Stimulated activated naive B cell treated with anti-CD40 and anti-IgM and Interleukin-4, amounts not matched to agents 10 μg/mL and 1 μg/mL and 100 μg/mL, for 72 hours (primary cell): ENCODE data around the gene ARMS2.

Source experiments
- ATAC-seq, 2 donors: fragments of 150-1000 bp; cut with Tn5 transposase; replicated peaks; 2 replicates each; pipeline ENCODE4 v1.10.0; 2021; ENCODE audit warnings: moderate library complexity in 1 of 2
- DNase-seq: peaks from one replicate; pipeline ENCODE4 v3.0.0; 2021
- H3K27ac Mint-ChIP-seq: one replicate; pipeline ENCODE4 v1.8.0; 2022; ENCODE audit warnings: mild to moderate bottlenecking, mixed read lengths
- H3K27me3 Mint-ChIP-seq, 2 donors: one replicate each; pipeline ENCODE4 v1.8.0; 2022; ENCODE audit warnings: mixed read lengths in 2 of 2
- H3K36me3 Mint-ChIP-seq, 2 donors: one replicate each; pipeline ENCODE4 v1.8.0; 2022; ENCODE audit warnings: mixed read lengths in 2 of 2, mild to moderate bottlenecking in 1 of 2
- H3K4me1 Mint-ChIP-seq, 2 donors: one replicate each; pipeline ENCODE4 v1.8.0; 2022; ENCODE audit warnings: mixed read lengths in 2 of 2, mild to moderate bottlenecking in 1 of 2
- H3K4me3 Mint-ChIP-seq, 2 donors: one replicate each; pipeline ENCODE4 v1.8.0; 2022; ENCODE audit warnings: mild to moderate bottlenecking in 2 of 2, mixed read lengths in 2 of 2, moderate library complexity in 1 of 2
- H3K9me3 Mint-ChIP-seq, 2 donors: one replicate each; pipeline ENCODE4 v1.8.0; 2022; ENCODE audit warnings: mixed read lengths in 2 of 2, mild to moderate bottlenecking in 1 of 2

The ARMS2 gene

DNA sequence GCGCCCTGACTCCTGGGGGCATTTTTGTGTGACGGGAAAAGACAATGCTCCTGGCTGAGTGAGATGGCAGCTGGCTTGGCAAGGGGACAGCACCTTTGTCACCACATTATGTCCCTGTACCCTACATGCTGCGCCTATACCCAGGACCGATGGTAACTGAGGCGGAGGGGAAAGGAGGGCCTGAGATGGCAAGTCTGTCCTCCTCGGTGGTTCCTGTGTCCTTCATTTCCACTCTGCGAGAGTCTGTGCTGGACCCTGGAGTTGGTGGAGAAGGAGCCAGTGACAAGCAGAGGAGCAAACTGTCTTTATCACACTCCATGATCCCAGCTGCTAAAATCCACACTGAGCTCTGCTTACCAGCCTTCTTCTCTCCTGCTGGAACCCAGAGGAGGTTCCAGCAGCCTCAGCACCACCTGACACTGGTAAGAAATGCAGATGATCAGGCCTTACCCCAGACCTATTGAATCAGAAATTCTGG is at the start of gene ARMS2:
ARMS2 (plus strand) TSS at position 51 of the 478 bp plus-strand sequence; CDS start at position 126, 75 bp downstream.
- no peaks in the 10 kb centered on the region for H3K9me3 Mint-ChIP-seq
- no peaks in the 10 kb centered on the region for H3K4me1 Mint-ChIP-seq
- H3K27ac Mint-ChIP-seq, result no peak within 1 kb of the TSS
- ATAC-seq (no peak), DNase-seq (no peak)
- H3K27me3 Mint-ChIP-seq, result peaks cover 58 to 66% of the 10 kb centered on the region in 2 donors
- no peaks in the 10 kb centered on the region for H3K36me3 Mint-ChIP-seq
- H3K4me3 Mint-ChIP-seq, result no peak within 1 kb of the TSS

DNA sequence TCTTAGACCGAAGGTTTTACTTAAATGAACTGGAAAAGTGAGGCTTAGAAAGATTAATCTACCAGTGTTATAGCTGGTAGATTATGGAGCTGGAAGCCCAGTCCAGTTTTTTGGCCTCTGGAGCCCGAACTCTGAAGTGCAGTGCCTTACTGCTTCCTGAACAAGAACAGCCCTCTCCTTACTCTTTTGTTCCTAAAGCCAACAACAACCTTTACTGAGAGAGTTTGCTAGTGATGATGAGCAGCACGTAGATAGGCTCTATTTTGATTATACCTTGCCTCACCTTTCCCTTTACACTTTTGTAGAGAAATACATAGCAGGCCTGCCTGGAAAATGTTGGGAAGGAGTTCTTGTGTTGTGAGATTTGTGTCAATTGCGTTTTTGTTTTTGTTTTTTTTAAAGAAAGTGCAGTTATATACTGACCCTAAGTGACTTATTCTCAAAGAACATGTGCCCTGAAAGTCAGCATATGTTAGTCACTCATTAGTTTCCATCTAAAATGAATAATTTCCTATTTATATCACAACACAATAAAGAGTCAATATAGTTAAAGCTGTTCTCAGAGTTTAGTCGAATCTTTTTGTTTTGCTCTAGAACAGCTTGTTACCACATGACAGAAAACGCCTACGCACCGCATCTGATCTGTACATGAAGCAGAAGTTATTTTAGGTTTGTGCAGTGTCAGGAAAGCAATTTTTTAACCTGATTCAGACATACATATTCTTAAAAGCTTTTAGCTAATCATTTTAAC is 46.9 kb upstream of the ARMS2 start:
- DNase-seq (no peak), ATAC-seq (peak in 1 of 2 donors; percentile 46)
- H3K36me3 Mint-ChIP-seq, result peaks cover 8 to 15% of the 10 kb centered on the region in 2 donors
- no peaks in the 10 kb centered on the region for H3K9me3 Mint-ChIP-seq
- H3K27ac Mint-ChIP-seq, result no peak overlapping the region
- peaks cover 0 to 12% of the 10 kb centered on the region in 2 donors for H3K4me1 Mint-ChIP-seq
- no peak overlapping the region for H3K4me3 Mint-ChIP-seq
- H3K27me3 Mint-ChIP-seq, result no peaks in the 10 kb centered on the region

DNA sequence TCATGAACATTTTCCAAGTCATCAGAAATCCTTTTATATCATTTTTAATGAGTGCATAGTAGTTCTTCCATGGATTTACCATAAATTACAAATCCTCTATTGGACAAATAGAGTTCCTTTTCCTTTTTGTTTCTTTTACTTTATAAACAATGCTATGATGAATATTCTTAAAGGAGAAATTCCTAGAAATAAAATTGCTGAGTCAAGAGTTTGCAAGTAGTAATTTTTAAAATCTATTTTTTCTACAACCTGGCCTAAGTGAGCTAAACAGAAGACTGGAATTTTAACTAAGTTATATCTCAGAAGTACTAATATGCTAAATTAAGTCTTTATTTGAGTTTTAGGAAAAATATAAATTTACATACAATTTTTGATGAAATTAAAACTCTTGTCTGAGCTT is 41.1 kb upstream of the ARMS2 start:
- Mint-ChIP-seq H3K27me3 (no peaks in the 10 kb centered on the region), H3K9me3 (peaks cover 0 to 1% of the 10 kb centered on the region in 2 donors), H3K36me3 (peaks cover 14 to 27% of the 10 kb centered on the region in 2 donors), H3K4me1 (peaks cover 5 to 21% of the 10 kb centered on the region in 2 donors), H3K4me3 (no peak overlapping the region), H3K27ac (no peak overlapping the region)
- ATAC-seq (no peak), DNase-seq (no peak)

GRCh38 chr10:122417667-122418066 is 36.8 kb upstream of the ARMS2 start:
- no peaks in the 10 kb centered on the region for H3K27me3 Mint-ChIP-seq
- H3K4me3 Mint-ChIP-seq, result no peak overlapping the region
- peaks cover 0 to 1% of the 10 kb centered on the region in 2 donors for H3K9me3 Mint-ChIP-seq
- peaks cover 16 to 36% of the 10 kb centered on the region in 2 donors for H3K36me3 Mint-ChIP-seq
- ATAC-seq (no peak), DNase-seq (no peak)
- no peak overlapping the region for H3K27ac Mint-ChIP-seq
- H3K4me1 Mint-ChIP-seq, result peaks cover 25 to 44% of the 10 kb centered on the region in 2 donors

- no peak for DNase-seq
- peaks cover 0 to 1% of the 10 kb centered on the region in 2 donors for H3K9me3 Mint-ChIP-seq
- ATAC-seq, result no peak
- H3K4me1 Mint-ChIP-seq, result peaks cover 25 to 45% of the 10 kb centered on the region in 2 donors
- no peak overlapping the region for H3K27ac Mint-ChIP-seq
- no peaks in the 10 kb centered on the region for H3K27me3 Mint-ChIP-seq
- H3K36me3 Mint-ChIP-seq, result peaks cover 16 to 34% of the 10 kb centered on the region in 2 donors
- no peak overlapping the region for H3K4me3 Mint-ChIP-seq
These were observed 35.4 kb upstream of the ARMS2 start for GRCh38 chr10:122419016-122419415.

- Mint-ChIP-seq H3K27ac (no peak overlapping the region), H3K4me3 (no peak overlapping the region), H3K9me3 (peaks cover 0 to 1% of the 10 kb centered on the region in 2 donors)
These were observed 34.4 kb upstream of the ARMS2 start for GRCh38 chr10:122419876-122420623.

GRCh38 chr10:122420624-122421007 is 33.8 kb upstream of the ARMS2 start:
- H3K36me3 Mint-ChIP-seq, result peaks cover 13 to 29% of the 10 kb centered on the region in 2 donors
- H3K4me1 Mint-ChIP-seq, result peaks cover 27 to 45% of the 10 kb centered on the region in 2 donors
- H3K9me3 Mint-ChIP-seq, result peaks cover 0 to 1% of the 10 kb centered on the region in 2 donors

More at GRCh38 chr10:122419876-122420623, 34.4 kb upstream of the ARMS2 start:
- no peak for ATAC-seq
- Mint-ChIP-seq H3K36me3 (peaks cover 13 to 29% of the 10 kb centered on the region in 2 donors), H3K27me3 (no peaks in the 10 kb centered on the region), H3K4me1 (peaks cover 27 to 45% of the 10 kb centered on the region in 2 donors)
- DNase-seq, result no peak

DNA sequence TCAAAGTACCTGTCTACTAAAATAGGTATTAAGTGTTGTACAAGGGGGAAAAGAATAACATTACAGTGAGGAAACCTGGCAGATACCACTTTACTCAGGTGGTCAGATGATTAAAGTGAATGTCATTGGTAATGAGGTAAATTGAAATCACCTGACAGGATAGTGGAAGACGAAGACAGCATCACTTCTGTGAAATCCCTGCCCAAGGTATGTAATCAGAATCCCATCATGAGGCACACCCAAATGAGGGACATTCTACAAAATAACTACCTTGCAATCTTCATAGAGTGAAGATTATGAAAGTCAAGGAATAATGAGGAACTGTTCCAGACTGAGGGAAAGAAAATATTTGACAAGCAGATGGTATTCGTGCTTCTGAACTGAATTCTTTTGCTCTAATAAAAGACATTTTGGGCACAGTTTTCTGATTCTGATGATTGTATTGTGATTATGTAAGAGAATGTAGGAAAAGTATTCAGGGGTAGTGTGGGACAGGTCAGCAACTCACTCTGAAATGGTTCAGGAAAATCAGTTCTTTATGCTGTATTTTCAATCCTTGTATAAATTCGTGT is 33.3 kb upstream of the ARMS2 start:
- peaks cover 0 to 1% of the 10 kb centered on the region in 2 donors for H3K9me3 Mint-ChIP-seq

More at GRCh38 chr10:122420624-122421007, 33.8 kb upstream of the ARMS2 start:
- ATAC-seq (peak in 1 of 2 donors; percentile 13), DNase-seq (no peak)
- H3K27ac Mint-ChIP-seq, result no peak overlapping the region
- H3K27me3 Mint-ChIP-seq, result no peaks in the 10 kb centered on the region
- H3K4me3 Mint-ChIP-seq, result no peak overlapping the region

DNA sequence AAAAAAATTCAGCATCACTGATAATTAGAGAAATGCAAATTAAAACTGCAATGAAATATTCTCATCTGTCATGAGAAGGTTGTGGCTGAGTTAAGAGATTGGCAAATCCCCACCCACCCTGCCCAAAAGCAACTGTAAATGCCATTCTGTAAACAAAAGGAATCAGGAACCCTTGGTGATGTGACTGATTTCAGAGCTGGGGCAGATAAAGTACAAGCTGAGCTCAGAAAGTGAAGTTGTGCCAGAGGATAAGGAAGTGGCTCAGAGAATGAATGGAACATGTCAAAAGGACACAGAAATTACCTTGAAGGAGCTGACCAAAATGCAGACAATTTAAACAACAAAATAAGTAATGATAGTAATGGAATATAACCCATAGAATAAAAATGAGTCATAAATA is 32.7 kb upstream of the ARMS2 start:
- Mint-ChIP-seq H3K9me3 (peaks cover 0 to 1% of the 10 kb centered on the region in 2 donors), H3K27ac (no peak overlapping the region), H3K36me3 (peaks cover 8 to 27% of the 10 kb centered on the region in 2 donors), H3K4me1 (peaks cover 24 to 39% of the 10 kb centered on the region in 2 donors), H3K4me3 (no peak overlapping the region), H3K27me3 (no peaks in the 10 kb centered on the region)
- DNase-seq (no peak), ATAC-seq (peak; percentile 63 to 75)

More for the DNA sequence above, 33.3 kb upstream of the ARMS2 start:
- Mint-ChIP-seq H3K4me1 (peaks cover 26 to 44% of the 10 kb centered on the region in 2 donors), H3K36me3 (peaks cover 11 to 29% of the 10 kb centered on the region in 2 donors), H3K27me3 (no peaks in the 10 kb centered on the region), H3K27ac (no peak overlapping the region), H3K4me3 (peak overlapping the region in 1 of 2 donors; percentile 5)
- DNase-seq (no peak), ATAC-seq (peak in 1 of 2 donors; percentile 35)

DNA sequence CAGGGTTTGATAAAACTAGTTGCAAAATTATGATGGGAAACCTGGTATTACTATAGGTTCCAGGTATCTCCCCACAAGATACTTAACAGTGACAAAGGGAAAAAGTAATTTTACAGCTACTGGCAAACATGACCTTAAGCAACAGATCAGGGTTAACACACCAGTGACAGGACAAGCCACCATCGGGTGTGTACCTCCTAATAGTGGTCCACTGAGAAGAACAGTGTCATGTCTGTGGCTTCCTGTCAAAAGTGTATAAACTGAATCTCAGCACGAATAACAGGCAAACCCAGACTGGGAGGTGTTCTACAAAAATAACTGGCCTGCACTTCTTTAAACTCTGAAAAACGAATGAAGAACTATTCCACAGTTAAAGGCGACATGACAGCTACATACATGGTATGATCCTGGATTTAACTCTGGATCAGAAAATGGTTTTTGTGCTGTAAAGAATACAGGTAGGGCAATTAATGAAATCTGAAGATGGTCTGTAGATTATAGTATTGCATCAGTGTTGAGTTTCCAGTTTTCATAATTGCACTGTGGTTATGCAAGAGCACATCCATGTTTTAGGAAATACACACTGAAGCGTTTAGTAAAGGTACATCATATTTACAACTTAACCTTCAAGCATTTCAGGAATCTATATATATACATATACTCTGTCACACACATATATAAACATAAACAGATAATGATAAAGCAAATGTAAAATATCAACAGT is 32.0 kb upstream of the ARMS2 start:
- Mint-ChIP-seq H3K4me1 (peaks cover 30 to 39% of the 10 kb centered on the region in 2 donors), H3K27ac (no peak overlapping the region), H3K27me3 (no peaks in the 10 kb centered on the region), H3K36me3 (peaks cover 6 to 25% of the 10 kb centered on the region in 2 donors), H3K9me3 (no peaks in the 10 kb centered on the region), H3K4me3 (no peak overlapping the region)
- DNase-seq, result no peak
- ATAC-seq, result peak in 1 of 2 donors; percentile 46

GRCh38 chr10:122424059-122424458 is 30.4 kb upstream of the ARMS2 start:
- DNase-seq (no peak), ATAC-seq (no peak)
- H3K4me1 Mint-ChIP-seq, result peaks cover 34 to 43% of the 10 kb centered on the region in 2 donors
- no peaks in the 10 kb centered on the region for H3K27me3 Mint-ChIP-seq
- H3K9me3 Mint-ChIP-seq, result no peaks in the 10 kb centered on the region
- H3K36me3 Mint-ChIP-seq, result peaks cover 6 to 19% of the 10 kb centered on the region in 2 donors
- H3K27ac Mint-ChIP-seq, result no peak overlapping the region
- H3K4me3 Mint-ChIP-seq, result no peak overlapping the region

- Mint-ChIP-seq H3K4me3 (no peak overlapping the region), H3K27ac (no peak overlapping the region), H3K27me3 (no peaks in the 10 kb centered on the region), H3K36me3 (peaks cover 10 to 17% of the 10 kb centered on the region in 2 donors), H3K9me3 (no peaks in the 10 kb centered on the region), H3K4me1 (peaks cover 22 to 39% of the 10 kb centered on the region in 2 donors)
- no peak for ATAC-seq
- no peak for DNase-seq
These were observed 27.6 kb upstream of the ARMS2 start for GRCh38 chr10:122426829-122427228.

DNA sequence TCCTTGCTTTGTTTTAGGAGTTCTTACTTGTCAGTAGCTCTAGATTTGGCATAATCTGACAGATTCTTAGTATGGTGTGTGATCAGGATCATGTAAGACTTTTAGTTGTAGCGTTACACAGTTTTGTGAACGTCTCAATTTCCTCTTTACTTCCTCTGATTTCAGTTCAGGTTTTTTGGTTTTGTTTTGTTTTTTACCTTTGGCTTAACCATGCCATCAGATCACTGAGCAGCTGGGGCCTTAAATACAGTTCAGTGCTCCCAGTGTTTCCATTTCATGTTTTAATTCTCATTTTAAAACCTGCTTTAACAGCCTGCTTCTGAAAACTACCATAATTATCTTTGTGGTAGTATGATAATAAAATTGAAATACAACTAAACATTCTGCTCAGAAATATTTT is 27.2 kb upstream of the ARMS2 start:
- peaks cover 19 to 34% of the 10 kb centered on the region in 2 donors for H3K4me1 Mint-ChIP-seq
- no peaks in the 10 kb centered on the region for H3K9me3 Mint-ChIP-seq
- DNase-seq, result no peak
- ATAC-seq, result peak; percentile 64 to 70
- H3K36me3 Mint-ChIP-seq, result peaks cover 10 to 17% of the 10 kb centered on the region in 2 donors
- no peaks in the 10 kb centered on the region for H3K27me3 Mint-ChIP-seq
- H3K4me3 Mint-ChIP-seq, result no peak overlapping the region
- no peak overlapping the region for H3K27ac Mint-ChIP-seq
